ENCODE data around the gene NGEF.

DNA sequence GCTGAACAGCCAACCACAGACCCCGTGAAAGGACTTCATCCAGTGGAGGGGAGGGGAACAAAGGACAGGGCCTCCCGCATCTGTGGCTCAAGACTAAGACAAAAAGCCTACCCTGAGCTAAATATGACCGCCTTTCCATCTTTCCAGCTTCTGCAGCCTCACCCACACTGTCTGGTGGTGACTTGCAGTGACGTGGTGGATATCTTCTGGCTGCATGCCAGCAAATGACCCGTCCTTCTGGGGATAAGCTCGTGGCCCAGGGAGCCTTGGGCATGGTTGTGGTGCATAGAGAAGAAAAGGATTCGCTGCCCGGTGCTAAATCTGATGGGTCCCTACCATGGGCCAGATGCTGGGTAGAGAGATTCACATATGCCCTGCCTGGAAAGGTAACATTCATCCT is 8.7 kb upstream of the NGEF start:
- TF ChIP-seq, protein P1, sequence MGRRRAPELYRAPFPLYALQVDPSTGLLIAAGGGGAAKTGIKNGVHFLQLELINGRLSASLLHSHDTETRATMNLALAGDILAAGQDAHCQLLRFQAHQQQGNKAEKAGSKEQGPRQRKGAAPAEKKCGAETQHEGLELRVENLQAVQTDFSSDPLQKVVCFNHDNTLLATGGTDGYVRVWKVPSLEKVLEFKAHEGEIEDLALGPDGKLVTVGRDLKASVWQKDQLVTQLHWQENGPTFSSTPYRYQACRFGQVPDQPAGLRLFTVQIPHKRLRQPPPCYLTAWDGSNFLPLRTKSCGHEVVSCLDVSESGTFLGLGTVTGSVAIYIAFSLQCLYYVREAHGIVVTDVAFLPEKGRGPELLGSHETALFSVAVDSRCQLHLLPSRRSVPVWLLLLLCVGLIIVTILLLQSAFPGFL (CRISPR knock-in tag; IDR thresholded peaks at IDR 0.05; ENCODE audit: borderline replicate concordance): no peak
- no peak for TF ChIP-seq SMAD4 (CRISPR knock-in tag; IDR thresholded peaks at IDR 0.05)
